Kidney (tissue), 14 donors: ENCODE data around the gene BCL3. TPM values are rescaled to one million over a fixed set of nuclear protein-coding genes. Genes with fewer than 3 reads are reported as not detected.
A peak's percentile ranks its signal among the peaks of the same experiment; 100 is the strongest.

ENCODE experiments used
- DNase-seq, 5 donors: peaks; one replicate each; pipeline ENCODE4 v3.0.0-alpha.2; 2013 to 2020
- FAIRE-seq: peaks from 2 replicates; lab custom pipeline; 2012; peaks lifted over from hg19 to GRCh38; lab: Jason Lieb, UNC
- H3K27ac ChIP-seq, 2 donors: one replicate each; pipeline ENCODE4 v1.7.0; 2013; ENCODE audit warnings: low read depth in 2 of 2, low read length in 2 of 2, inconsistent platforms in 1 of 2
- H3K27me3 ChIP-seq: one replicate; pipeline ENCODE4 v1.7.1; 2013; ENCODE audit warnings: low read length, inconsistent platforms; ENCODE audit not compliant: control insufficient read depth, insufficient read depth
- H3K36me3 ChIP-seq, 3 donors: one replicate each; pipeline versions ENCODE4 v1.7.0 to v1.7.1; 2013; ENCODE audit warnings: low read length in 3 of 3, control low read depth in 1 of 3, inconsistent platforms in 1 of 3; ENCODE audit not compliant: insufficient read depth in 3 of 3, control insufficient read depth in 2 of 3
- H3K4me1 ChIP-seq, 3 donors: one replicate each; pipeline versions ENCODE4 v1.7.0 to v1.7.1; 2013; ENCODE audit warnings: low read length in 3 of 3, inconsistent platforms in 1 of 3, low read depth in 1 of 3; ENCODE audit not compliant: control insufficient read depth in 2 of 3, insufficient read depth in 2 of 3
- H3K4me3 ChIP-seq, 3 donors: one replicate each; pipeline versions ENCODE4 v1.7.0 to v1.8.1; 2013; ENCODE audit warnings: low read length in 3 of 3, control low read depth in 1 of 3, inconsistent platforms in 1 of 3
- H3K9ac ChIP-seq, 3 donors: one replicate each; pipeline versions ENCODE4 v1.7.0 to v1.7.1; 2013; ENCODE audit warnings: low read length in 3 of 3, control low read depth in 1 of 3, inconsistent platforms in 1 of 3
- H3K9me3 ChIP-seq, 3 donors: one replicate each; pipeline versions ENCODE4 v1.7.0 to v1.7.1; 2013; ENCODE audit warnings: low read length in 3 of 3, control low read depth in 1 of 3, inconsistent platforms in 1 of 3; ENCODE audit not compliant: control insufficient read depth in 2 of 3, insufficient read depth in 1 of 3
- CTCF ChIP-seq: IDR thresholded peaks from 3 replicates; pipeline ENCODE4 v1.5.1; 2012; ENCODE audit warnings: mild to moderate bottlenecking, moderate library complexity, borderline replicate concordance; ENCODE audit not compliant: insufficient read depth; ENCODE audit errors: extremely low read depth
- intact Hi-C: fragments of 100-400 bp; cut with DNase I; formaldehyde crosslinking; loops from one replicate; pipeline ENCODE4 v1.11.1; 2022
- polyA plus RNA-seq: library from polyadenylated mRNA; stranded (reverse); fragments of 350-450 nt; fragmentation: Illumina TruSeq; extraction: RNeasy Lipid Tissue Mini Kit (QIAGEN cat#74804); gene quantifications from one replicate; pipeline ENCODE4 v1.2.3, GENCODE V29; 2014; ENCODE audit warnings: low read depth, low replicate concordance; ENCODE audit not compliant: insufficient read depth
- total RNA-seq: library from RNA; stranded (reverse); fragmentation: NEBNext Ultra II Directional; extraction: Animal tissue kit (Norgen Biotek cat#: 25700); gene quantifications from one replicate; pipeline ENCODE4 v1.2.1, GENCODE V29; 2021
- donor health status: control.
- donor health status: control.
- donor health status: control.
- donor health status: control.
- donor health status: control.
- donor health status: DM: yes; HTN: yes; CAD: no.
- donor health status: Normal renal cell carcinoma (clear cell type).

BCL3 gene
- total and polyA plus RNA-seq, 2 donors from 2014 or later, result 23.2 to 86.8 TPM

DNA sequence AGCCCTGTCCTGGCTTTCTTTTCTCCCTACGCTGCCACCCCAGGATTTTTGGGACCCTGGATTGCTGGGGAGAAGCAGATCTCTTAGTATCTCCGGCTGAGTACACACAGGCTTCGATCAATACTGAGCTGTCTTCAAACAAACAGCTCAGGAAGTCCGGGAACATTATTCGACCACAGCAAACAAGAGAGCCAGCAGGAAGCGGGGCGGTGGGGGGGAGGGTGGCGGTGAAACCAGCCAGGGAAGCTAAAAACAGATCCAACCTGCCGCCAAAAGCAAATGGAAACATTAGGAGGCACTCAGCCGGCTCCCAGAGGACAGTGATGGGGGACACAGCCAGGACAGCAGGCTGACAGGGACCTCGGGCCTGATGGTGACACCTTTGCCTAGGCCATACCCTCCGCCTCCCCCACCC is 48.2 kb downstream of the BCL3 start:
- FAIRE-seq (no peak), DNase-seq (peak; percentile 43 to 71 (median 59))
- Histone ChIP-seq H3K4me3 (no peak overlapping the region), H3K9ac (no peak overlapping the region), H3K27ac (peak overlapping the region in 1 of 2 donors; percentile 41), H3K4me1 (peaks cover 0 to 2% (median 0%) of the 10 kb centered on the region in 3 donors), H3K9me3 (no peaks in the 10 kb centered on the region), H3K27me3 (no peaks in the 10 kb centered on the region), H3K36me3 (no peaks in the 10 kb centered on the region)
- intact Hi-C loops, result loop anchor here (10.0 kb wide), 1 partner anchor 48 kb away; the partner anchor contains the start of gene NECTIN2
- TF ChIP-seq CTCF, result no peak

DNA sequence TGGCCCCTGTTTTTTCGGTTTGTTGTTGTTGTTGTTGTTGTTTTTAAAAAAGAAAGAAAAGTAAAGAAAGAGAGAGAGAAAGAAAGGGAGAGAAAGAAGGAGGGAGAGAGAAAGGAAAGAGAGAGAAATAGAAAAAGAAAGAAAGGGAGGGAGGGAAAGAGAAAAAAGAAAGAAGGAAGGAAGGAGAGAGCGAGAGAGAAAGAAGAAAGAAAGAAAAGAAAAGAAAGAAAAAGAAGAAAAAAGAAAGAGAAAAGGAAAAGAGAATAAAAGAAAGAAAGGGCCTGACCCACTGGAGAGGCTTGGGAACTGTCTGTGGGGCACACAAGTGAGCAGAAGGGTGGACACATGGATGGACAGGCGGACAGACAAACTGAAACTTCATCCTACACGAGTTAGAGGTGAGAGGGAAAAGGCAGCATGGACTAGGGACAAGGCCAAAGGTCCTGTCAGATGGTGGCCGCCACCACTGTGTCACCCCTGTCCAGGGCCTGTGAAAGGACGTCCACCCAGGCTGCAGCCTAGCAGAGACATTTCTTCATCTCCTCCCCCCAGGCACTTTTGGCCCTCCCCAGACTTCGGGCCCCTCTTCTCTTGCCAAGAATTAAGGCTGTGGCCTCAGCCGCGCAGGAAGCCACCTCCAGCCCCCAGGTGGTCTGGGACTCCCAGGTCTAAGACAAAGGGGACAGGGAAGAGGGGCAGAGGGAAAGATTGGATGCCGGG is 51.3 kb downstream of the BCL3 start:
- Histone ChIP-seq H3K4me1 (peaks cover 0 to 2% (median 0%) of the 10 kb centered on the region in 3 donors), H3K27me3 (no peaks in the 10 kb centered on the region), H3K27ac (no peak overlapping the region), H3K36me3 (no peaks in the 10 kb centered on the region), H3K9ac (no peak overlapping the region), H3K9me3 (no peaks in the 10 kb centered on the region), H3K4me3 (no peak overlapping the region)
- DNase-seq, result peak in 1 of 5 donors; percentile 57
- FAIRE-seq, result no peak
- TF ChIP-seq CTCF, result no peak
- intact Hi-C loops, result loop anchor here (10.0 kb wide), 1 partner anchor 45 kb away; the partner anchor contains the start of gene NECTIN2

DNA sequence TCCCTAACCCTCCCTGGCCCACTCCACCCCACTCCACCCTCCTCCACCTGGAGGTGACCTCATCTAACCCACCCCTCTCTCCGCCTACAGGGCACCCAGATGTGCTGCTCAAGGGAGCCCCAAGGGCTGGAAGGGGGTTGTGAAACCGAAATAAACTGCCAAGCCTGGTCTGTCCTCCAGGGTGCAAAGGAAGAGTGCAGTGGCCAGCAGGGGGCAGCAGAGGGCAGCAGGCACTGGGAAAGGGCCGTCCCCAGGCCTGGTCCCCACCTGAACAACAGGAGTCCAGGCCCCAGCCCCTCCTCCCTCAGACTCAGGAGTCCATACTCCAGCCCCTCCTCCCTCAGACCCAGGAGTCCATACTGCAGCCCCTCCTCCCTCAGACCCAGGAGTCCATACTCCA is 52.0 kb downstream of the BCL3 start:
- peak; percentile 89 to 94 (median 92) for DNase-seq
- Histone ChIP-seq H3K4me3 (no peak overlapping the region), H3K9ac (no peak overlapping the region), H3K9me3 (no peaks in the 10 kb centered on the region), H3K4me1 (peaks cover 0 to 2% (median 0%) of the 10 kb centered on the region in 3 donors), H3K36me3 (no peaks in the 10 kb centered on the region), H3K27me3 (no peaks in the 10 kb centered on the region), H3K27ac (no peak overlapping the region)
- FAIRE-seq, result no peak
- TF ChIP-seq CTCF, result peak; percentile 99
- intact Hi-C loops, result no loop called here
